DMS 273 (cell line): ENCODE data around the gene CEP170B.
"Not testable (repeated sequence)": the region's sequence is repeated elsewhere in the genome, so short reads cannot be mapped to it uniquely, and the experiment has no call there.

Experiments used
- DNase-seq: peaks from one replicate; lab custom pipeline; 2025; ENCODE audit not compliant: unreplicated experiment; lab: John Stamatoyannopoulos, UW

Gene CEP170B

GRCh38 chr14:104889375-104889757 lies 24.3 kb downstream of the CEP170B start:
- DNase-seq, result no peak

GRCh38 chr14:104890292-104890691 lies 25.2 kb downstream of the CEP170B start:
- not testable (repeated sequence) for DNase-seq

GRCh38 chr14:104891121-104891551 lies 26.1 kb downstream of the CEP170B start:
- DNase-seq, result no peak

- no peak for DNase-seq
Measured at GRCh38 chr14:104891664-104892530, 26.8 kb downstream of the CEP170B start.

- no peak for DNase-seq
Measured at GRCh38 chr14:104892531-104893434, 27.7 kb downstream of the CEP170B start.

GRCh38 chr14:104893435-104894207 lies 28.6 kb downstream of the CEP170B start:
- no peak for DNase-seq

- no peak for DNase-seq
Measured at GRCh38 chr14:104894331-104895206, 29.5 kb downstream of the CEP170B start.

GRCh38 chr14:104895207-104895785 lies 30.2 kb downstream of the CEP170B start:
- no peak for DNase-seq

GRCh38 chr14:104895786-104896661 lies 31.0 kb downstream of the CEP170B start:
- peak; percentile 68 for DNase-seq

- DNase-seq, result no peak
Measured at GRCh38 chr14:104897330-104898194, 32.5 kb downstream of the CEP170B start.

- no peak for DNase-seq
Measured at GRCh38 chr14:104898195-104898558, 33.1 kb downstream of the CEP170B start.

GRCh38 chr14:104898870-104899510 lies 33.9 kb downstream of the CEP170B start:
- no peak for DNase-seq

GRCh38 chr14:104899781-104900180 lies 34.7 kb downstream of the CEP170B start:
- DNase-seq, result no peak

- no peak for DNase-seq
Measured at GRCh38 chr14:104900639-104901512, 35.8 kb downstream of the CEP170B start.

GRCh38 chr14:104903990-104904389 lies 38.9 kb downstream of the CEP170B start:
- no peak for DNase-seq
